ENCODE measurements around the gene PRDM16.

Gene PRDM16

DNA sequence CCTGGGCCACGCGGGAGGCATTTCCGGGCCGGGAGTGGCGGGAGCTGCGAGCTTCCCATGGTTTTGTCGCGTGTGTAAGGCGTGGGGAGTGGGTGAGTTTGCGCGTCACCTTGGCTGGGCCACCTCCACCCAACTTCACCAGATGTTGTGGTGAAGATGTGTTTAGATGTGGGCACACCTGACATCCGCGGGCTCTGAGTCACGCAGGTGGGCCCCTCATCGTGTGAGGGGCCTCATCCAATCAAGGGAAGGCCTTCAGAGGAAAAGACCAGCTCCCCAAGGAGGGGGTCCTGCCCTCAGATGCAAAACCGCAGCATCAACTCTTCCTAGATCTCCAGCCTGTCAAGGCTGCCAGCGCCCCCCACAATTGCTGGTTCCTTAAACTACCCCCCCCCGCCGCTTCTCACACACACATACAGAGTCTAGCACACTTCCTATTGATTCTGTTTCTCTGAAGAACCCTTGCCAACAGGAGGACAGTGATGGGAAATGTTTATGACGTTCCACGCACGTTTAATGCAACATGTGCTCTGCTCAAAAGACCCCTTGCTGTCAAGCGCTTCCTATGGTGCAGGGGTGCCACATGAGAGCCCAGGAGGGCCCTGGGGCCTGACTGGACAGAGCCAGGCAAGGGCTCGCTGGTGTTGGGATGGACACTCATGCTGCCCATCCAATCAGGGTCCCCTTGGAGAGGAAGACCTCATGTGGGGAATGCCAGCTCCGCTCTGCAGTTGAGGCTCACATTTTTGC is 35.8 kb upstream of the PRDM16 start:
- no peak overlapping the region for H3K4me3 ChIP-seq (replicated peaks in 1 of 2; ENCODE audit: low read depth in 2 of 2, low read length in 2 of 2)
- no peak for DNase-seq (ENCODE audit: low read depth in 2 of 2)
- TF ChIP-seq, protein P1, sequence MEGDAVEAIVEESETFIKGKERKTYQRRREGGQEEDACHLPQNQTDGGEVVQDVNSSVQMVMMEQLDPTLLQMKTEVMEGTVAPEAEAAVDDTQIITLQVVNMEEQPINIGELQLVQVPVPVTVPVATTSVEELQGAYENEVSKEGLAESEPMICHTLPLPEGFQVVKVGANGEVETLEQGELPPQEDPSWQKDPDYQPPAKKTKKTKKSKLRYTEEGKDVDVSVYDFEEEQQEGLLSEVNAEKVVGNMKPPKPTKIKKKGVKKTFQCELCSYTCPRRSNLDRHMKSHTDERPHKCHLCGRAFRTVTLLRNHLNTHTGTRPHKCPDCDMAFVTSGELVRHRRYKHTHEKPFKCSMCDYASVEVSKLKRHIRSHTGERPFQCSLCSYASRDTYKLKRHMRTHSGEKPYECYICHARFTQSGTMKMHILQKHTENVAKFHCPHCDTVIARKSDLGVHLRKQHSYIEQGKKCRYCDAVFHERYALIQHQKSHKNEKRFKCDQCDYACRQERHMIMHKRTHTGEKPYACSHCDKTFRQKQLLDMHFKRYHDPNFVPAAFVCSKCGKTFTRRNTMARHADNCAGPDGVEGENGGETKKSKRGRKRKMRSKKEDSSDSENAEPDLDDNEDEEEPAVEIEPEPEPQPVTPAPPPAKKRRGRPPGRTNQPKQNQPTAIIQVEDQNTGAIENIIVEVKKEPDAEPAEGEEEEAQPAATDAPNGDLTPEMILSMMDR (IDR thresholded peaks at IDR 0.05; ENCODE audit: low read depth, low read length) = no peak

DNA sequence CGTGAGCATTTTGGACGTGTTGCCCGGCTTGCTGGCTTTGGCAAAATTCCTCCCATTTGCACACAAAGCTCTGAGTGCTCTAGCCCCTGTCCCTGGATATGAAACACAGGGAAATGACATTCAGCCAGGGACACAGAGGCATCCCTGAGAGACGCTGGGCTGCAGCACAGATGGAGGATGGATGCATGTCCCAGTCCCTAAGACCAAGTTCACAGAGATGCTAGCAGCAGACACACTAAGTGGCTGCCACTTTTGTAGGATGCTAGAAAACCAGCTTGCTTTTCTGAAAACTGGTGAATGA is 35.3 kb upstream of the PRDM16 start:
- H3K4me3 ChIP-seq (replicated peaks in 1 of 2; ENCODE audit: low read depth in 2 of 2, low read length in 2 of 2) = no peak overlapping the region
- DNase-seq (ENCODE audit: low read depth in 2 of 2) = no peak
- TF ChIP-seq, protein P1 (IDR thresholded peaks at IDR 0.05; ENCODE audit: low read depth, low read length) = no peak

DNA sequence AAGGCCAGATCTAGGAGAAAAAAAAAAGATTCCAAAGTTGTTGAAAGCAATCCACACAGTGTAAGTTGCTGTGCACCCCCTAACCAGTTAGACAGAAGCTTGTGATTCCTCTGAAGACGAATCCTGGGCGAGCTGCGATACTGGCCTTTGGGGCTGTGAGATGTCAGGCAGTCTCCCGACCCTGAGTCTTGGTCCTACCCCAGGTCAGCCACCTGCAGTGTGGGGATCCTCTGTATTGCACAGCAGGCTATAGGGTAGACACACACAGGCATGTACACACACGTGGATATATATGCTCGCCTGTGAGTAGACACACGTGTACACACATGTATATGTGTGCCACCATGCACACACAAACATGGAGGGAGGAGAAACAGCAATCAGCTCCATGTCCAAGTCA is 34.8 kb upstream of the PRDM16 start:
- DNase-seq (ENCODE audit: low read depth in 2 of 2) = no peak
- H3K4me3 ChIP-seq (replicated peaks in 1 of 2; ENCODE audit: low read depth in 2 of 2, low read length in 2 of 2) = no peak overlapping the region
- TF ChIP-seq, protein P1 (IDR thresholded peaks at IDR 0.05; ENCODE audit: low read depth, low read length) = no peak

DNA sequence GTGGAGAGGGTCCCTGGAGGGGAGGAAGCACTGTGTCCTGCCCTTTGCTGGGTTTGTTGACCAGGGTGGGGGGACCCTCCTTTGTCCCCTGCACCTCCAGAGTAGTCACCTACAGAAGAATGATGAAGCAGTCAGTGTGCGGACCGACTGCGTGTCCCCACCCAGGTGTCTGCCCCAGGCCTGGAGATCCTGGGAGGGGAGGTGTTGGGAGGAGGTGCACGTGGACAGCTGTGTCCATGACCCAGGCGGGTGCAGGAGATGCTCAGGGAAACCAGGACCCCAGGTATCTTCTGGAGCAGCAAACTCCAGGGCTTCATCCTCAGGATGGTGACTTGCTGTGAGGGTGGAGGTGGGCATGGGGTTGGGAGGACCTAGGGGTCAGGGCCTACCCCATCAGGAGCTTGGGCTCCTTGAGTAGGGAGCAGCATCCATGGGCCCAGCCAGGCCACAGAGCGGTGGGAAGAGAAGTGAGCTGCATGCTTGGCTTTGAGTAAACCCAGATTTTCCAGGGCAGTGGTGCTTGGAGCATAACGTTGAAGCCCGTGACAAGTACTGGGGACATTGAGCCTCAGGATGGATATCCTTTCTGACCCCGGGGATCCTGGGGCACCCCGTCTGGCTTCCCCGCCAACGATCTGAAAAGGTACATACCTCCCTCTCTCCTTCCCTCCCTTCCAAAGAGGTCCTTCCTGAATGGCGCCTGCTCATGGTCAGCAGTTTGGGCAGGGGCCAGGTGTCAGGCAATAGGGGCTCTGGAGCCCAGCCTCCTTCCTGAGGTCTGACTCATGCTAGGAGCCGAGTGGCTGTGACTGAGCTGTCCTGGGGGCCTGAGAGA is 34.1 kb upstream of the PRDM16 start:
- TF ChIP-seq, protein P1 (IDR thresholded peaks at IDR 0.05; ENCODE audit: low read depth, low read length) = no peak
- no peak for DNase-seq (ENCODE audit: low read depth in 2 of 2)
- H3K4me3 ChIP-seq (replicated peaks in 1 of 2; ENCODE audit: low read depth in 2 of 2, low read length in 2 of 2) = no peak overlapping the region

DNA sequence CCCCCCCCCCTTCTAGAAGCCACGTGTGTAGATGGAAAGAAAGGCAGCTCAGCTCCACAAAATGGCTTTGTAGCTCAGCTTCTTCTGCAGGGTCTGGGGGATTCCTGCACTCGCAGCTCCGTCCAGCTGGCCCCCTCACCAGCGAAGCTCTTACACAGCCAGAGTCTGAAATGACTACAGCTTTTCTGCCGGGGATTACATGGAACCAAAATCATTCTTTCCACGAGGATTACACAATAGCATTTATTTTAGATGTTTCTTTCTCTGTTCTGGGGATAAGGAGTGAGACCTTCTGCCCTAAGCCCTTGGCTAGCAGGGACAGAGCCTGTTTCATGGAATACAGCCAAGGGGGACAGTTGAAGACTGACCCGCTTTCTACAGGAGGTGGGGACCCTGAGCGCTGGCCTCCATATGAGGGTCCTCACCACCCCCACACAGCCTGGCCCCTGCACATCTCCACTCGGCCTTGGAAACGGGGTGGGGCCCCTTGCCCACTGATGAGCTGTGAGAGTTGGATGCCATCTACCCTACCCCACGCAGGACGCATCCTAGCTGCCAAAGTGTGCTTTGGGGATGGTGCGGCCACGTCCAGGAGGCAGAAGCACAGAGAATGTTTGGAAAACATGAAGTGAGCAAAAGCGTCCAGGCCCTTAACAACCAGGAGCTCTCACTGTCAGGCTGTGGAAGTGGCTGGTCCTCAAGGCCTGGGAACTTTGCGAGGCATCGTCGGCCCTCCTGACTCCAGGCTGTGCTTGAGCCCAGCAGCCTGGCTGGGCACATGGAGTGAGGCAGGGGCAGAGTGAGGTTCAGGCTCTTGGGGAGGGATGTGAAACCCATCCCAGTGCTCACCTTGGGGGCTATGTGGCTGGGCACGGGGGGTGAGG is 33.2 kb upstream of the PRDM16 start:
- no peak for DNase-seq (ENCODE audit: low read depth in 2 of 2)
- TF ChIP-seq, protein P1 (IDR thresholded peaks at IDR 0.05; ENCODE audit: low read depth, low read length) = no peak
- H3K4me3 ChIP-seq (replicated peaks in 1 of 2; ENCODE audit: low read depth in 2 of 2, low read length in 2 of 2) = no peak overlapping the region

DNA sequence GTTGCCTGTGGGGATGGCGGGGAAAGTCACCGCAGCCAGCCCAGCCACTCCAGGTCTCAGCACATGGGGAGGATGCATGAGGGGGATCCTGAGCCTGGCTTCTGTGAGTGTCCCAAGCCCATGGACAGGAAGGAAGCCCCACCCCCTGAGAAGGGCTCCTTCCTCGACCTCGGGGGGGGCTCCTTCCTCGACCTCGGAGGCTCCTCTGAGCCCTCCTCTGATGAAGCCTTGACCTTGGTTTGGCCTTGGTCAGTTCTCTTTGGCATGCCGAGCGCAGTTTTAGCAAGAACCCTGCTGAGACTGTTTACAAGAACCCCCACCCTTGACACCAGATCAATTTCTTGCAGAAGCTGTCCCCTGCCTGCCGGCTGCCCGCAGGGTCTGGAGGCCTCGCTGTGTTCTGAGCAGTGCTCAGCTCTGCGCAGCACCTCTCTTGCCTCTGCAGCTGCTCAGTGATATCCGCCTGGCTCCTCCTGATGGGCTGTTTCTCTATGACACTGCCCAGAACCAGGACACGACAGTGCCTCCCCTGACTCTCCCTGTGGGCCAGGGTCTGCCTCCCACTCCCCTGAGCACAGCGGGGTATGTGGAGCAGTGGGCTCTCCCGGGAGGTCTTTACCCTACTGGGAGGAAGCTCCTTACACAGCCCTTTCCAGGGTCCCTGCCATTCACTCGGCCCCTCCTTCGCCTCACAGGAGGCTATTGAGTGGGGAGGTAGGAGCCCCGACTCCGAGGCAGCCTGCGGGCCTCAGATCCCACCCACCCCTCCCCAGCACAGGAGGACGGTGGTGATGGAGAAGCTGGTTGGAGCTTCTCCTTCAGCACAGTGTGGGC is 32.3 kb upstream of the PRDM16 start:
- TF ChIP-seq, protein P1 (IDR thresholded peaks at IDR 0.05; ENCODE audit: low read depth, low read length) = no peak
- DNase-seq (ENCODE audit: low read depth in 2 of 2) = no peak

More for the DNA sequence above, 32.3 kb upstream of the PRDM16 start:
- H3K4me3 ChIP-seq (replicated peaks in 1 of 2; ENCODE audit: low read depth in 2 of 2, low read length in 2 of 2) = no peak overlapping the region

Measured in cardiac fibroblast (primary cell).